SKM-1 treated with dmso at 0.1 percent for 144 hours (cell line): Measurements from ENCODE around the gene CNOT1.
"Not testable (repeated sequence)": the region's sequence is repeated elsewhere in the genome, so short reads cannot be mapped to it uniquely, and the experiment has no call there.

Experiments
- DNase-seq: peaks from one replicate; lab custom pipeline; 2025; ENCODE audit not compliant: unreplicated experiment; lab: John Stamatoyannopoulos, UW

The CNOT1 gene

GRCh38 chr16:58582971-58583765, 46.5 kb downstream of the CNOT1 start:
- DNase-seq, result no peak

GRCh38 chr16:58582133-58582532, 47.5 kb downstream of the CNOT1 start:
- DNase-seq, result no peak

GRCh38 chr16:58579587-58579986, 50.0 kb downstream of the CNOT1 start:
- no peak for DNase-seq

GRCh38 chr16:58578642-58579041, 51.0 kb downstream of the CNOT1 start:
- no peak for DNase-seq

- DNase-seq, result no peak
Measured at GRCh38 chr16:58577141-58577540, 52.5 kb downstream of the CNOT1 start.

GRCh38 chr16:58574895-58575294, 54.7 kb downstream of the CNOT1 start:
- DNase-seq, result no peak

GRCh38 chr16:58565697-58566096, 63.9 kb downstream of the CNOT1 start:
- not testable (repeated sequence) for DNase-seq

GRCh38 chr16:58563775-58564174, 65.9 kb downstream of the CNOT1 start:
- no peak for DNase-seq

GRCh38 chr16:58563235-58563634, 66.4 kb downstream of the CNOT1 start:
- no peak for DNase-seq

GRCh38 chr16:58556678-58557077, 72.9 kb downstream of the CNOT1 start:
- no peak for DNase-seq

- no peak for DNase-seq
Measured at GRCh38 chr16:58551496-58551895, 78.1 kb downstream of the CNOT1 start.

GRCh38 chr16:58548378-58548777, 81.2 kb downstream of the CNOT1 start:
- DNase-seq, result no peak

GRCh38 chr16:58543685-58544084, 85.9 kb downstream of the CNOT1 start:
- no peak for DNase-seq

GRCh38 chr16:58542291-58542690, 87.3 kb downstream of the CNOT1 start:
- no peak for DNase-seq

GRCh38 chr16:58541711-58542110, 87.9 kb downstream of the CNOT1 start:
- DNase-seq, result no peak

- no peak for DNase-seq
Measured at GRCh38 chr16:58537124-58537906, 92.3 kb downstream of the CNOT1 start.

GRCh38 chr16:58536278-58536677, 93.3 kb downstream of the CNOT1 start:
- DNase-seq, result no peak

- DNase-seq, result no peak
Measured at GRCh38 chr16:58535100-58535499, 94.5 kb downstream of the CNOT1 start.

- no peak for DNase-seq
Measured at GRCh38 chr16:58533751-58534470, 95.7 kb downstream of the CNOT1 start.

GRCh38 chr16:58532414-58532813, 97.2 kb downstream of the CNOT1 start:
- no peak for DNase-seq

GRCh38 chr16:58530179-58530578, 99.4 kb downstream of the CNOT1 start:
- no peak for DNase-seq

GRCh38 chr16:58519707-58520106, 109.9 kb downstream of the CNOT1 start:
- no peak for DNase-seq
